ENCODE results near the gene PCF11.

- TF ChIP-seq EZH2 (IDR thresholded peaks at IDR 0.05) (no peak), CTCF (IDR thresholded peaks at IDR 0.05) (no peak)
These were observed 17.1 kb downstream of the PCF11 start for GRCh38 chr11:83174008-83174407.
